HepG2 (cell line): ENCODE results near the gene MTURN. TPM values are rescaled to one million over a fixed set of nuclear protein-coding genes. Genes with fewer than 3 reads are reported as not detected.
A peak's percentile ranks its signal among the peaks of the same experiment; 100 is the strongest.

ENCODE experiments used
- ATAC-seq: fragments of 200-7000 bp; cut with Tn5 transposase; 3 replicates; pipeline ENCODE4 v1.9.1; 2020; ENCODE audit warnings: mild to moderate bottlenecking, moderate library complexity
- BruUV-seq: library from RNA; stranded (reverse); fragments of 400-500 nt; replicated peaks from 2 replicates; lab custom pipeline; 2021; lab: Mats Ljungman, UMichigan
- CTCF ChIA-PET: fragments of 300-600 bp; formaldehyde crosslinking; extraction: SDS; loops from one replicate; lab custom pipeline; 2021; ENCODE audit warnings: low total read pairs, inconsistent platforms, low intra/inter-chr PET ratio; lab: Yijun Ruan, JAX
- POLR2A ChIA-PET: fragments of 350-600 bp; sonication (Branson Sonifier 250); formaldehyde crosslinking; loops from one replicate; lab custom pipeline; 2020; ENCODE audit warnings: antibody characterized with exemption, inconsistent platforms; lab: Yijun Ruan, JAX
- DNase-seq: peaks from one replicate; pipeline ENCODE4 v3.0.0-alpha.2; 2015; ENCODE audit warnings: low spot score
- FAIRE-seq: peaks from 3 replicates; lab custom pipeline; 2011; peaks lifted over from hg19 to GRCh38; lab: Jason Lieb, UNC
- H2AFZ ChIP-seq: one replicate; pipeline ENCODE4 v1.6.1; 2011; ENCODE audit warnings: low read length, inconsistent platforms
- H3K27ac ChIP-seq: fragments of 300-600 bp; 3 replicates; pipeline ENCODE4 v1.8.0; 2011; ENCODE audit warnings: mixed run types, mild to moderate bottlenecking, mixed read lengths, low read length, inconsistent platforms; ENCODE audit not compliant: insufficient read depth; ENCODE audit errors: extremely low read length
- H3K27me3 ChIP-seq, 2 experiments: fragments of 200-600 bp in 1 of 2; 2 replicates in 1 of 2; 3 replicates in 1 of 2; pipeline versions ENCODE4 v1.6.0 to v1.8.0; 2011; ENCODE audit warnings: low read length in 2 of 2, mild to moderate bottlenecking in 2 of 2, moderate library complexity in 2 of 2, inconsistent platforms in 1 of 2; ENCODE audit not compliant: insufficient read depth in 2 of 2, control insufficient read depth in 1 of 2
- H3K36me3 ChIP-seq, 2 experiments: fragments of 200-600 bp in 1 of 2; replicated peaks in 1 of 2; 2 replicates in 1 of 2; 3 replicates in 1 of 2; pipeline versions ENCODE4 v1.5.1 to v1.8.0; 2011; ENCODE audit warnings: low read length in 2 of 2, inconsistent platforms in 1 of 2; ENCODE audit not compliant: insufficient read depth in 2 of 2, control insufficient read depth in 1 of 2
- H3K4me1 ChIP-seq: 2 replicates; pipeline ENCODE4 v1.5.1; 2012; ENCODE audit warnings: low read length, inconsistent platforms; ENCODE audit not compliant: insufficient read depth
- H3K4me2 ChIP-seq: 2 replicates; pipeline ENCODE4 v1.6.0; 2011; ENCODE audit warnings: low read depth, low read length, inconsistent platforms
- H3K4me3 ChIP-seq, 3 experiments: fragments of 200-600 bp in 1 of 3; sonication (generic), shearing (Covaris generic) in 1 of 3; replicated peaks in 1 of 3; 2 replicates each; pipeline ENCODE4 v1.5.1; 2011 to 2016; ENCODE audit warnings: low read length in 3 of 3, inconsistent platforms in 2 of 3, low read depth in 2 of 3, mild to moderate bottlenecking in 2 of 3, control low read depth in 1 of 3, mixed read lengths in 1 of 3; ENCODE audit not compliant: insufficient read depth in 1 of 3
- H3K79me2 ChIP-seq: one replicate; pipeline ENCODE4 v1.6.1; 2011; ENCODE audit warnings: low read length, inconsistent platforms; ENCODE audit not compliant: insufficient read depth
- H3K9ac ChIP-seq: 2 replicates; pipeline ENCODE4 v1.6.0; 2011; ENCODE audit warnings: mild to moderate bottlenecking, low read depth, low read length, inconsistent platforms; ENCODE audit not compliant: insufficient read depth
- H3K9me3 ChIP-seq: 2 replicates; pipeline ENCODE4 v1.5.1; 2012; ENCODE audit warnings: mild to moderate bottlenecking, low read length
- H4K20me1 ChIP-seq: 2 replicates; pipeline ENCODE4 v1.6.0; 2011; ENCODE audit warnings: inconsistent platforms, mild to moderate bottlenecking, low read length, moderate library complexity; ENCODE audit not compliant: insufficient read depth
- AHR ChIP-seq: IDR thresholded peaks from 2 replicates; pipeline ENCODE4 v1.6.1; 2018; ENCODE audit warnings: missing genetic modification reagents, missing compliant biosample characterization
- ATAD3A ChIP-seq: sonication (generic); formaldehyde crosslinking; IDR thresholded peaks from 2 replicates; pipeline ENCODE4 v1.4.0; 2020; ENCODE audit warnings: missing genetic modification reagents
- BATF2 ChIP-seq: sonication (generic); formaldehyde crosslinking; IDR thresholded peaks from 2 replicates; pipeline ENCODE4 v1.8.0; 2022; ENCODE audit warnings: mild to moderate bottlenecking, missing genetic modification reagents, moderate library complexity
- FOXK1 ChIP-seq: sonication (generic); formaldehyde crosslinking; IDR thresholded peaks from 2 replicates; pipeline ENCODE4 v1.4.0; 2020; ENCODE audit warnings: low read depth, missing genetic modification reagents, borderline replicate concordance
- FOXO1 ChIP-seq: sonication (generic); formaldehyde crosslinking; IDR thresholded peaks from 2 replicates; pipeline ENCODE4 v1.4.0; 2020; ENCODE audit warnings: missing genetic modification reagents
- LRRFIP1 ChIP-seq: sonication (generic); formaldehyde crosslinking; conservative IDR thresholded peaks from 2 replicates; pipeline ENCODE4 v1.4.0; 2020; ENCODE audit warnings: missing genetic modification reagents
- MTA1 ChIP-seq: sonication (generic); formaldehyde crosslinking; IDR thresholded peaks from 2 replicates; pipeline ENCODE4 v1.4.0; 2020; ENCODE audit warnings: missing genetic modification reagents, mild to moderate bottlenecking, borderline replicate concordance
- PITX1 ChIP-seq: sonication (generic); formaldehyde crosslinking; IDR thresholded peaks from 2 replicates; pipeline ENCODE4 v1.5.1; 2020; ENCODE audit warnings: mild to moderate bottlenecking, missing genetic modification reagents
- TBX3 ChIP-seq: fragments of 450-650 bp; IDR thresholded peaks from 2 replicates; pipeline ENCODE4 v1.6.1; 2017; ENCODE audit warnings: antibody characterized with exemption, mild to moderate bottlenecking, inconsistent platforms, borderline replicate concordance
- ZBTB10 ChIP-seq: sonication (generic); formaldehyde crosslinking; IDR thresholded peaks from 2 replicates; pipeline ENCODE4 v1.4.0; 2020; ENCODE audit warnings: missing genetic modification reagents, borderline replicate concordance
- ZNF275 ChIP-seq: sonication (generic); formaldehyde crosslinking; IDR thresholded peaks from 2 replicates; pipeline ENCODE4 v1.8.0; 2022; ENCODE audit warnings: missing genetic modification reagents, mild to moderate bottlenecking, inconsistent platforms, borderline replicate concordance
- ZNF550 ChIP-seq: sonication (generic); formaldehyde crosslinking; IDR thresholded peaks from 2 replicates; pipeline ENCODE4 v1.4.0; 2020; ENCODE audit warnings: mild to moderate bottlenecking, missing genetic modification reagents, borderline replicate concordance
- ZSCAN9 ChIP-seq: IDR thresholded peaks from 2 replicates; pipeline ENCODE4 v1.6.1; 2016; ENCODE audit warnings: borderline replicate concordance
- WGBS: methylation state at CpG from one replicate; pipeline ENCODE4 v1.1.6; 2017; ENCODE audit warnings: low lambda C conversion rate; 5-methylcytosine and 5-hydroxymethylcytosine counted together
- in situ Hi-C: cut with HindIII; loops from 2 replicates; pipeline ENCODE4 v1.10.0; 2017; ENCODE audit warnings: low pct_unique_long_range_greater_than_20kb; ENCODE audit not compliant: extremely low pct_ligation_motif_present
- intact Hi-C: fragments of 100-400 bp; cut with micrococcal nuclease; formaldehyde crosslinking; loops from one replicate; pipeline ENCODE4 v1.10.0; 2022; ENCODE audit not compliant: unreplicated experiment
- polyA plus RNA-seq, 8 experiments: library from polyadenylated mRNA; depleted of rRNA in 3 of 8; stranded (reverse) in 7 of 8; unstranded in 1 of 8; fragments of >200 nt; fragmentation: Illumina TruSeq in 4 of 8; extraction: Trizol in 4 of 8; gene quantifications; 2 replicates each; pipeline versions ENCODE4 v1.2.1 to v1.2.3, GENCODE V29; 2011 to 2016; ENCODE audit warnings: low read depth in 4 of 8, missing spikeins in 1 of 8, mixed read lengths in 1 of 8; ENCODE audit not compliant: insufficient read depth in 1 of 8
- total RNA-seq, 5 experiments: library from RNA; depleted of rRNA; stranded (reverse); fragments of >200 nt; fragmentation: Illumina TruSeq; extraction: Trizol; gene quantifications; 2 replicates each; pipeline ENCODE4 v1.2.3, GENCODE V29; 2016; ENCODE audit warnings: low read depth in 1 of 5

Gene MTURN
- total and polyA plus RNA-seq, 2 of the 13 experiments (the other 11 are each of a cell fraction or from before 2014, with no cell fraction given), result 5.7 to 7.2 TPM

GRCh38 chr7:30160329-30160728 lies 25.5 kb downstream of the MTURN start:
- Histone ChIP-seq H3K27ac (no peak overlapping the region), H3K9ac (no peak overlapping the region), H3K9me3 (no peaks in the 10 kb centered on the region), H2AFZ (no peak overlapping the region), H3K79me2 (no peaks in the 10 kb centered on the region), H3K4me2 (no peak overlapping the region), H3K27me3 (no peaks in the 10 kb centered on the region), H3K4me1 (peaks cover 65% of the 10 kb centered on the region), H3K4me3 (no peak overlapping the region), H3K36me3 (no peaks in the 10 kb centered on the region; a peak in 1 of 5 replicates), H4K20me1 (no peaks in the 10 kb centered on the region)
- WGBS, result 95% methylated on average over 2 of the region's 2 CpGs
- TF ChIP-seq FOXK1 (CRISPR knock-in tag) (no peak), ZNF550 (CRISPR knock-in tag) (no peak), FOXO1 (CRISPR knock-in tag) (no peak), ZBTB10 (no peak), ZNF275 (CRISPR knock-in tag) (no peak), ZSCAN9 (no peak), TBX3 (no peak), LRRFIP1 (CRISPR knock-in tag) (no peak), ATAD3A (no peak), AHR (CRISPR knock-in tag) (no peak), MTA1 (CRISPR knock-in tag) (no peak), PITX1 (CRISPR knock-in tag) (no peak), BATF2 (CRISPR knock-in tag) (no peak)
- DNase-seq, result no peak
- ChIA-PET POLR2A (no interaction called here), CTCF (interaction anchor here (0.9 to 1.3 kb wide), 2 partner anchors 116 to 253 kb away, joined by 3 to 4 read pairs; no protein-coding TSS in a partner anchor)
- no peak for FAIRE-seq
- peak; percentile 17; the same call in 2 of the 3 replicates for ATAC-seq
- in situ Hi-C loops (loop anchor here (5.0 to 10.0 kb wide), 2 partner anchors 124 to 252 kb away; partner anchors contain the start of gene ZNRF2), intact Hi-C loops (loop anchor here (5.0 kb wide), 1 partner anchor 67 kb away; no protein-coding TSS in a partner anchor)
- BruUV-seq, result no TSS peak
